ENCODE data around the gene DLGAP5. TPM values are rescaled to one million over a fixed set of nuclear protein-coding genes. Genes with fewer than 3 reads are reported as not detected.
A peak's percentile ranks its signal among the peaks of the same experiment; 100 is the strongest.

The DLGAP5 gene
- total RNA-seq, 2 donors from 2014 or later = 0.73 to 4.4 TPM

- H3K4me1 ChIP-seq (replicated peaks) = peaks cover 21% of the 10 kb centered on the region
- H3K36me3 ChIP-seq = no peaks in the 10 kb centered on the region
- WGBS = 12% methylated on average over 13 of the region's 13 CpGs
Measured at GRCh38 chr14:55103005-55103640, 88.3 kb downstream of the DLGAP5 start.

GRCh38 chr14:55102141-55102621 lies 89.2 kb downstream of the DLGAP5 start:
- Histone ChIP-seq H3K9me3 (no peaks in the 10 kb centered on the region), H3K27ac (peak overlapping the region; percentile 89 to 90), H3K27me3 (replicated peaks; ENCODE audit: insufficient read depth) (no peaks in the 10 kb centered on the region), H3K36me3 (no peaks in the 10 kb centered on the region), H3K4me1 (replicated peaks) (peaks cover 21% of the 10 kb centered on the region), H3K4me3 (no peak overlapping the region)
- TF ChIP-seq POLR2A (IDR thresholded peaks at IDR 0.05) (peak; percentile 47), POLR2AphosphoS5 (IDR thresholded peaks at IDR 0.05) (peak; percentile 91), CTCF (IDR thresholded peaks at IDR 0.05) (no peak)
- peak; percentile 80 for DNase-seq (ENCODE audit: low spot score)
- intact Hi-C loops (cut with DNase I) = no loop called here
- 2% methylated on average over 7 of the region's 7 CpGs for WGBS

More at GRCh38 chr14:55103005-55103640, 88.3 kb downstream of the DLGAP5 start:
- H3K9me3 ChIP-seq = no peaks in the 10 kb centered on the region
- TF ChIP-seq POLR2AphosphoS5 (IDR thresholded peaks at IDR 0.05) (peak; percentile 98), CTCF (IDR thresholded peaks at IDR 0.05) (no peak), POLR2A (IDR thresholded peaks at IDR 0.05) (peak; percentile 39)
- peak overlapping the region; percentile 89 to 90 for H3K27ac ChIP-seq
- no peaks in the 10 kb centered on the region for H3K27me3 ChIP-seq (replicated peaks; ENCODE audit: insufficient read depth)
- peak overlapping the region in 1 of 2 donors; percentile 12 for H3K4me3 ChIP-seq
- intact Hi-C loops (cut with DNase I) = no loop called here
- DNase-seq (ENCODE audit: low spot score) = peak; percentile 95

- no peaks in the 10 kb centered on the region for H3K9me3 ChIP-seq
- no peak for TF ChIP-seq POLR2AphosphoS5 (IDR thresholded peaks at IDR 0.05)
- no peak for TF ChIP-seq CTCF (IDR thresholded peaks at IDR 0.05)
- TF ChIP-seq POLR2A (IDR thresholded peaks at IDR 0.05) = no peak
- H3K36me3 ChIP-seq = no peaks in the 10 kb centered on the region
- intact Hi-C loops (cut with DNase I) = no loop called here
- no peak overlapping the region for H3K4me3 ChIP-seq
- peak overlapping the region; percentile 89 to 90 for H3K27ac ChIP-seq
- no peaks in the 10 kb centered on the region for H3K27me3 ChIP-seq (replicated peaks; ENCODE audit: insufficient read depth)
- 94% methylated on average over 5 of the region's 5 CpGs for WGBS
- no peak for DNase-seq (ENCODE audit: low spot score)
- H3K4me1 ChIP-seq (replicated peaks) = peaks cover 21% of the 10 kb centered on the region
Measured at GRCh38 chr14:55101698-55102097, 89.7 kb downstream of the DLGAP5 start.

- no peak for DNase-seq (ENCODE audit: low spot score)
- TF ChIP-seq POLR2A (IDR thresholded peaks at IDR 0.05) (no peak), CTCF (IDR thresholded peaks at IDR 0.05) (no peak), POLR2AphosphoS5 (IDR thresholded peaks at IDR 0.05) (no peak)
- Histone ChIP-seq H3K36me3 (no peaks in the 10 kb centered on the region), H3K4me1 (replicated peaks) (peaks cover 21% of the 10 kb centered on the region), H3K4me3 (no peak overlapping the region), H3K27ac (no peak overlapping the region), H3K27me3 (replicated peaks; ENCODE audit: insufficient read depth) (no peaks in the 10 kb centered on the region), H3K9me3 (no peaks in the 10 kb centered on the region)
- 58% methylated on average over 2 of the region's 2 CpGs for WGBS
- intact Hi-C loops (cut with DNase I) = no loop called here
Measured at GRCh38 chr14:55099756-55100155, 91.6 kb downstream of the DLGAP5 start.

- Histone ChIP-seq H3K27me3 (replicated peaks; ENCODE audit: insufficient read depth) (no peaks in the 10 kb centered on the region), H3K9me3 (no peaks in the 10 kb centered on the region), H3K4me3 (no peak overlapping the region), H3K36me3 (no peaks in the 10 kb centered on the region), H3K4me1 (replicated peaks) (peaks cover 9% of the 10 kb centered on the region), H3K27ac (no peak overlapping the region)
- no peak for DNase-seq (ENCODE audit: low spot score)
- intact Hi-C loops (cut with DNase I) = no loop called here
- TF ChIP-seq POLR2AphosphoS5 (IDR thresholded peaks at IDR 0.05) (no peak), POLR2A (IDR thresholded peaks at IDR 0.05) (no peak), CTCF (IDR thresholded peaks at IDR 0.05) (no peak)
- 80% methylated on average over 1 of the region's 1 CpG for WGBS
Measured at GRCh38 chr14:55098561-55098898, 92.9 kb downstream of the DLGAP5 start.

Data from prostate gland (tissue), 2 donors.